HepG2 (cell line): ENCODE results near the gene NMRAL1. TPM values are rescaled to one million over a fixed set of nuclear protein-coding genes. Genes with fewer than 3 reads are reported as not detected.

ENCODE experiments used
- ATAC-seq: fragments of 200-7000 bp; cut with Tn5 transposase; 3 replicates; pipeline ENCODE4 v1.9.1; 2020; ENCODE audit warnings: mild to moderate bottlenecking, moderate library complexity
- BruUV-seq: library from RNA; stranded (reverse); fragments of 400-500 nt; replicated peaks from 2 replicates; lab custom pipeline; 2021; lab: Mats Ljungman, UMichigan
- CTCF ChIA-PET: fragments of 300-600 bp; formaldehyde crosslinking; extraction: SDS; loops from one replicate; lab custom pipeline; 2021; ENCODE audit warnings: low total read pairs, inconsistent platforms, low intra/inter-chr PET ratio; lab: Yijun Ruan, JAX
- POLR2A ChIA-PET: fragments of 350-600 bp; sonication (Branson Sonifier 250); formaldehyde crosslinking; loops from one replicate; lab custom pipeline; 2020; ENCODE audit warnings: antibody characterized with exemption, inconsistent platforms; lab: Yijun Ruan, JAX
- DNase-seq: peaks from one replicate; pipeline ENCODE4 v3.0.0-alpha.2; 2015; ENCODE audit warnings: low spot score
- FAIRE-seq: peaks from 3 replicates; lab custom pipeline; 2011; peaks lifted over from hg19 to GRCh38; lab: Jason Lieb, UNC
- H2AFZ ChIP-seq: one replicate; pipeline ENCODE4 v1.6.1; 2011; ENCODE audit warnings: low read length, inconsistent platforms
- H3K27ac ChIP-seq: fragments of 300-600 bp; 3 replicates; pipeline ENCODE4 v1.8.0; 2011; ENCODE audit warnings: mixed run types, mild to moderate bottlenecking, mixed read lengths, low read length, inconsistent platforms; ENCODE audit not compliant: insufficient read depth; ENCODE audit errors: extremely low read length
- H3K27me3 ChIP-seq, 2 experiments: fragments of 200-600 bp in 1 of 2; 2 replicates in 1 of 2; 3 replicates in 1 of 2; pipeline versions ENCODE4 v1.6.0 to v1.8.0; 2011; ENCODE audit warnings: low read length in 2 of 2, mild to moderate bottlenecking in 2 of 2, moderate library complexity in 2 of 2, inconsistent platforms in 1 of 2; ENCODE audit not compliant: insufficient read depth in 2 of 2, control insufficient read depth in 1 of 2
- H3K36me3 ChIP-seq, 2 experiments: fragments of 200-600 bp in 1 of 2; replicated peaks in 1 of 2; 2 replicates in 1 of 2; 3 replicates in 1 of 2; pipeline versions ENCODE4 v1.5.1 to v1.8.0; 2011; ENCODE audit warnings: low read length in 2 of 2, inconsistent platforms in 1 of 2; ENCODE audit not compliant: insufficient read depth in 2 of 2, control insufficient read depth in 1 of 2
- H3K4me1 ChIP-seq: 2 replicates; pipeline ENCODE4 v1.5.1; 2012; ENCODE audit warnings: low read length, inconsistent platforms; ENCODE audit not compliant: insufficient read depth
- H3K4me2 ChIP-seq: 2 replicates; pipeline ENCODE4 v1.6.0; 2011; ENCODE audit warnings: low read depth, low read length, inconsistent platforms
- H3K4me3 ChIP-seq, 3 experiments: fragments of 200-600 bp in 1 of 3; sonication (generic), shearing (Covaris generic) in 1 of 3; replicated peaks in 1 of 3; 2 replicates each; pipeline ENCODE4 v1.5.1; 2011 to 2016; ENCODE audit warnings: low read length in 3 of 3, inconsistent platforms in 2 of 3, low read depth in 2 of 3, mild to moderate bottlenecking in 2 of 3, control low read depth in 1 of 3, mixed read lengths in 1 of 3; ENCODE audit not compliant: insufficient read depth in 1 of 3
- H3K79me2 ChIP-seq: one replicate; pipeline ENCODE4 v1.6.1; 2011; ENCODE audit warnings: low read length, inconsistent platforms; ENCODE audit not compliant: insufficient read depth
- H3K9ac ChIP-seq: 2 replicates; pipeline ENCODE4 v1.6.0; 2011; ENCODE audit warnings: mild to moderate bottlenecking, low read depth, low read length, inconsistent platforms; ENCODE audit not compliant: insufficient read depth
- H3K9me3 ChIP-seq: 2 replicates; pipeline ENCODE4 v1.5.1; 2012; ENCODE audit warnings: mild to moderate bottlenecking, low read length
- H4K20me1 ChIP-seq: 2 replicates; pipeline ENCODE4 v1.6.0; 2011; ENCODE audit warnings: inconsistent platforms, mild to moderate bottlenecking, low read length, moderate library complexity; ENCODE audit not compliant: insufficient read depth
- GLI4 ChIP-seq: sonication (generic); formaldehyde crosslinking; IDR thresholded peaks from 2 replicates; pipeline ENCODE4 v1.5.1; 2020; ENCODE audit warnings: missing genetic modification reagents, mild to moderate bottlenecking, moderate library complexity, borderline replicate concordance
- HIVEP1 ChIP-seq: sonication (generic); formaldehyde crosslinking; IDR thresholded peaks from 2 replicates; pipeline ENCODE4 v1.4.0; 2020; ENCODE audit warnings: mild to moderate bottlenecking, missing genetic modification reagents
- MTA3 ChIP-seq: sonication (generic); formaldehyde crosslinking; IDR thresholded peaks from 2 replicates; pipeline ENCODE4 v1.4.0; 2020; ENCODE audit warnings: missing genetic modification reagents
- NAIF1 ChIP-seq: sonication (generic); formaldehyde crosslinking; IDR thresholded peaks from 2 replicates; pipeline ENCODE4 v1.5.0; 2020; ENCODE audit warnings: mild to moderate bottlenecking, missing genetic modification reagents, borderline replicate concordance
- POLR2AphosphoS5 ChIP-seq: IDR thresholded peaks from 2 replicates; pipeline ENCODE4 v1.6.1; 2012; ENCODE audit warnings: low read depth, low read length
- SP5 ChIP-seq: IDR thresholded peaks from 2 replicates; pipeline ENCODE4 v1.6.1; 2016; ENCODE audit warnings: low read depth, borderline replicate concordance
- THAP7 ChIP-seq: sonication (generic); formaldehyde crosslinking; IDR thresholded peaks from 2 replicates; pipeline ENCODE4 v1.8.1; 2023; ENCODE audit warnings: mild to moderate bottlenecking, missing genetic modification reagents
- ZC3H13 ChIP-seq: sonication (generic); formaldehyde crosslinking; IDR thresholded peaks from 2 replicates; pipeline ENCODE4 v1.8.1; 2023; ENCODE audit warnings: mild to moderate bottlenecking, missing genetic modification reagents, moderate library complexity
- ZMYM2 ChIP-seq: sonication (generic); formaldehyde crosslinking; IDR thresholded peaks from 2 replicates; pipeline ENCODE4 v1.8.0; 2022; ENCODE audit warnings: mild to moderate bottlenecking, missing genetic modification reagents
- ZNF3 ChIP-seq: IDR thresholded peaks from 2 replicates; pipeline ENCODE4 v1.7.0; 2017; ENCODE audit warnings: inconsistent platforms
- ZNF33A ChIP-seq: sonication (generic); formaldehyde crosslinking; IDR thresholded peaks from 2 replicates; pipeline ENCODE4 v1.5.1; 2020; ENCODE audit warnings: missing genetic modification reagents, mild to moderate bottlenecking, moderate library complexity, borderline replicate concordance
- ZNF343 ChIP-seq: sonication (generic); formaldehyde crosslinking; IDR thresholded peaks from 2 replicates; pipeline ENCODE4 v1.4.0; 2020; ENCODE audit warnings: mild to moderate bottlenecking, missing genetic modification reagents
- ZNF451 ChIP-seq: sonication (generic); formaldehyde crosslinking; IDR thresholded peaks from 2 replicates; pipeline ENCODE4 v1.5.0; 2020; ENCODE audit warnings: mild to moderate bottlenecking, missing genetic modification reagents
- ZNF674 ChIP-seq: sonication (generic); formaldehyde crosslinking; IDR thresholded peaks from 2 replicates; pipeline ENCODE4 v1.5.0; 2020; ENCODE audit warnings: low read depth, mild to moderate bottlenecking, missing genetic modification reagents
- ZNF724P ChIP-seq: sonication (generic); formaldehyde crosslinking; IDR thresholded peaks from 2 replicates; pipeline ENCODE4 v1.8.0; 2022; ENCODE audit warnings: missing genetic modification reagents, borderline replicate concordance
- WGBS: methylation state at CpG from one replicate; pipeline ENCODE4 v1.1.6; 2017; ENCODE audit warnings: low lambda C conversion rate; 5-methylcytosine and 5-hydroxymethylcytosine counted together
- in situ Hi-C: cut with HindIII; loops from 2 replicates; pipeline ENCODE4 v1.10.0; 2017; ENCODE audit warnings: low pct_unique_long_range_greater_than_20kb; ENCODE audit not compliant: extremely low pct_ligation_motif_present
- intact Hi-C: fragments of 100-400 bp; cut with micrococcal nuclease; formaldehyde crosslinking; loops from one replicate; pipeline ENCODE4 v1.10.0; 2022; ENCODE audit not compliant: unreplicated experiment
- polyA plus RNA-seq, 8 experiments: library from polyadenylated mRNA; depleted of rRNA in 3 of 8; stranded (reverse) in 7 of 8; unstranded in 1 of 8; fragments of >200 nt; fragmentation: Illumina TruSeq in 4 of 8; extraction: Trizol in 4 of 8; gene quantifications; 2 replicates each; pipeline versions ENCODE4 v1.2.1 to v1.2.3, GENCODE V29; 2011 to 2016; ENCODE audit warnings: low read depth in 4 of 8, missing spikeins in 1 of 8, mixed read lengths in 1 of 8; ENCODE audit not compliant: insufficient read depth in 1 of 8
- total RNA-seq, 5 experiments: library from RNA; depleted of rRNA; stranded (reverse); fragments of >200 nt; fragmentation: Illumina TruSeq; extraction: Trizol; gene quantifications; 2 replicates each; pipeline ENCODE4 v1.2.3, GENCODE V29; 2016; ENCODE audit warnings: low read depth in 1 of 5
- TF ChIP-seq, protein P1 (sequence below): sonication (generic); formaldehyde crosslinking; IDR thresholded peaks from 2 replicates; pipeline ENCODE4 v1.4.0; 2020; ENCODE audit warnings: missing genetic modification reagents
- TF ChIP-seq, protein P2 (sequence below): sonication (generic); formaldehyde crosslinking; IDR thresholded peaks from 2 replicates; pipeline ENCODE4 v1.9.0; 2021; ENCODE audit warnings: missing genetic modification reagents, mild to moderate bottlenecking, borderline replicate concordance

NMRAL1 gene
- total and polyA plus RNA-seq, 2 of the 13 experiments (the other 11 are each of a cell fraction or from before 2014, with no cell fraction given): 30.8 to 33.1 TPM

DNA sequence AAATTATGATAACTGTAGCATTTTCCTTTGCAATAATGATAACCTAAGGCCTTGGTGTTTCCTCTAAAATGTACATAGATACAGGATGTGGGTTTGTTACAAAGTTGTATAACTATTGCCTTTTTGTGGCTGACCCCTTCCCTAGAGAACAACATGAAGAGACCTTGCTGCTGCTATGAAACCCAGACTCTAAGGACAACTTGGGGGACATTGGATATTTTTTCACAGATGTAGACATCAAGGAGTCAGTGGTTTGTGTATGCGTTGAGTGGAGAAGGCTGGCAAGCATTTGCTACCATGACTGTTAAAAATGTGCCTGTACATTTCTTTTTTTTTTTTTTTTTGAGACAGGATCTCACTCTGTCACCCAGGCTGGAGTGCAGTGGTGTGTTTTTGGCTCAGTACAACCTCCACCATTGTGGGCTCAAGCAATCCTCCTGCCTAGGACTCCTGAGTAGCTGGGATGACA, 14.1 kb upstream of the NMRAL1 start (continued):
- TF ChIP-seq, protein P1, sequence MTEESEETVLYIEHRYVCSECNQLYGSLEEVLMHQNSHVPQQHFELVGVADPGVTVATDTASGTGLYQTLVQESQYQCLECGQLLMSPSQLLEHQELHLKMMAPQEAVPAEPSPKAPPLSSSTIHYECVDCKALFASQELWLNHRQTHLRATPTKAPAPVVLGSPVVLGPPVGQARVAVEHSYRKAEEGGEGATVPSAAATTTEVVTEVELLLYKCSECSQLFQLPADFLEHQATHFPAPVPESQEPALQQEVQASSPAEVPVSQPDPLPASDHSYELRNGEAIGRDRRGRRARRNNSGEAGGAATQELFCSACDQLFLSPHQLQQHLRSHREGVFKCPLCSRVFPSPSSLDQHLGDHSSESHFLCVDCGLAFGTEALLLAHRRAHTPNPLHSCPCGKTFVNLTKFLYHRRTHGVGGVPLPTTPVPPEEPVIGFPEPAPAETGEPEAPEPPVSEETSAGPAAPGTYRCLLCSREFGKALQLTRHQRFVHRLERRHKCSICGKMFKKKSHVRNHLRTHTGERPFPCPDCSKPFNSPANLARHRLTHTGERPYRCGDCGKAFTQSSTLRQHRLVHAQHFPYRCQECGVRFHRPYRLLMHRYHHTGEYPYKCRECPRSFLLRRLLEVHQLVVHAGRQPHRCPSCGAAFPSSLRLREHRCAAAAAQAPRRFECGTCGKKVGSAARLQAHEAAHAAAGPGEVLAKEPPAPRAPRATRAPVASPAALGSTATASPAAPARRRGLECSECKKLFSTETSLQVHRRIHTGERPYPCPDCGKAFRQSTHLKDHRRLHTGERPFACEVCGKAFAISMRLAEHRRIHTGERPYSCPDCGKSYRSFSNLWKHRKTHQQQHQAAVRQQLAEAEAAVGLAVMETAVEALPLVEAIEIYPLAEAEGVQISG (CRISPR knock-in tag): no peak
- TF ChIP-seq ZMYM2 (CRISPR knock-in tag): no peak
- TF ChIP-seq SP5: no peak
- no peak for TF ChIP-seq HIVEP1

- no peak overlapping the region for H3K4me2 ChIP-seq
- no peak overlapping the region for H3K27ac ChIP-seq
- ATAC-seq (no peak), DNase-seq (no peak), FAIRE-seq (no peak)
- no peaks in the 10 kb centered on the region for H3K27me3 ChIP-seq
- H3K36me3 ChIP-seq: peaks cover 3 to 16% of the 10 kb centered on the region in 2 experiments; a peak in 4 of 5 replicates
- H4K20me1 ChIP-seq: no peaks in the 10 kb centered on the region
- ChIA-PET CTCF (no interaction called here), POLR2A (interaction anchor here (0.6 to 1.0 kb wide), 2 partner anchors 11 to 12 kb away, joined by 4 to 5 read pairs; partner anchors contain the start of gene HMOX2)
- in situ Hi-C loops: no loop called here
- H3K4me3 ChIP-seq: no peak overlapping the region
- intact Hi-C loops: no loop called here
- H3K9me3 ChIP-seq: no peaks in the 10 kb centered on the region
- H2AFZ ChIP-seq: no peak overlapping the region
- no peak overlapping the region for H3K9ac ChIP-seq
- peaks cover 22% of the 10 kb centered on the region for H3K4me1 ChIP-seq
- 95% methylated on average over 5 of the region's 5 CpGs for WGBS
- peaks cover 20% of the 10 kb centered on the region for H3K79me2 ChIP-seq
- BruUV-seq: no TSS peak
- TF ChIP-seq ZNF343 (CRISPR knock-in tag) (no peak), GLI4 (CRISPR knock-in tag) (no peak), ZNF3 (CRISPR knock-in tag) (no peak), POLR2AphosphoS5 (no peak), ZNF451 (CRISPR knock-in tag) (no peak), ZNF674 (no peak), ZNF33A (no peak), THAP7 (no peak), NAIF1 (CRISPR knock-in tag) (no peak), ZC3H13 (CRISPR knock-in tag) (no peak), MTA3 (CRISPR knock-in tag) (no peak), ZNF724P (CRISPR knock-in tag) (no peak)
- TF ChIP-seq, protein P2, sequence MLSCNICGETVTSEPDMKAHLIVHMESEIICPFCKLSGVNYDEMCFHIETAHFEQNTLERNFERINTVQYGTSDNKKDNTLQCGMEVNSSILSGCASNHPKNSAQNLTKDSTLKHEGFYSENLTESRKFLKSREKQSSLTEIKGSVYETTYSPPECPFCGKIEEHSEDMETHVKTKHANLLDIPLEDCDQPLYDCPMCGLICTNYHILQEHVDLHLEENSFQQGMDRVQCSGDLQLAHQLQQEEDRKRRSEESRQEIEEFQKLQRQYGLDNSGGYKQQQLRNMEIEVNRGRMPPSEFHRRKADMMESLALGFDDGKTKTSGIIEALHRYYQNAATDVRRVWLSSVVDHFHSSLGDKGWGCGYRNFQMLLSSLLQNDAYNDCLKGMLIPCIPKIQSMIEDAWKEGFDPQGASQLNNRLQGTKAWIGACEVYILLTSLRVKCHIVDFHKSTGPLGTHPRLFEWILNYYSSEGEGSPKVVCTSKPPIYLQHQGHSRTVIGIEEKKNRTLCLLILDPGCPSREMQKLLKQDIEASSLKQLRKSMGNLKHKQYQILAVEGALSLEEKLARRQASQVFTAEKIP: no peak
These were observed 13.6 kb upstream of the NMRAL1 start for GRCh38 chr16:4487955-4488498.
